WTC11 (cell line): ENCODE data around the gene SYNDIG1. TPM values are rescaled to one million over a fixed set of nuclear protein-coding genes. Genes with fewer than 3 reads are reported as not detected.

Experiments
- ATAC-seq: fragments of 200-7000 bp; cut with Tn5 transposase; 2 replicates; pipeline ENCODE4 v1.10.0; 2021; ENCODE audit warnings: mild to moderate bottlenecking, moderate library complexity
- CTCF ChIA-PET: fragments of 300-600 bp; sonication (Branson Sonifier 250); formaldehyde crosslinking; loops from one replicate; lab custom pipeline; 2021; ENCODE audit warnings: antibody characterized with exemption; lab: Charles Lee
- POLR2A ChIA-PET: fragments of 350-600 bp; sonication (Branson Sonifier 250); formaldehyde crosslinking; loops from one replicate; lab custom pipeline; 2021; ENCODE audit warnings: antibody characterized with exemption; lab: Charles Lee
- DNase-seq: peaks from one replicate; pipeline ENCODE4 v3.0.0; 2021; ENCODE audit warnings: low spot score
- H3K27ac Mint-ChIP-seq: 2 replicates; pipeline ENCODE4 v1.8.0; 2021; ENCODE audit warnings: mixed read lengths
- H3K27me3 Mint-ChIP-seq: 2 replicates; pipeline ENCODE4 v1.8.0; 2021; ENCODE audit warnings: low read depth, mild to moderate bottlenecking, moderate library complexity, mixed read lengths
- H3K36me3 Mint-ChIP-seq: 2 replicates; pipeline ENCODE4 v1.8.0; 2021; ENCODE audit warnings: mixed read lengths
- H3K4me1 Mint-ChIP-seq: 2 replicates; pipeline ENCODE4 v1.8.0; 2022; ENCODE audit warnings: mixed read lengths
- H3K4me3 Mint-ChIP-seq: 2 replicates; pipeline ENCODE4 v1.8.0; 2021; ENCODE audit warnings: mild to moderate bottlenecking, moderate library complexity, mixed read lengths
- H3K9me3 Mint-ChIP-seq: 2 replicates; pipeline ENCODE4 v1.8.0; 2021; ENCODE audit warnings: mixed read lengths
- AFF4 ChIP-seq: sonication (generic); formaldehyde crosslinking; IDR thresholded peaks from 2 replicates; pipeline ENCODE4 v1.8.1; 2023; ENCODE audit warnings: mild to moderate bottlenecking, missing genetic modification reagents, borderline replicate concordance
- ARID4B ChIP-seq: sonication (generic); formaldehyde crosslinking; IDR thresholded peaks from 2 replicates; pipeline ENCODE4 v1.8.0; 2023; ENCODE audit warnings: missing genetic modification reagents, mild to moderate bottlenecking, borderline replicate concordance
- ATF1 ChIP-seq: sonication (generic); formaldehyde crosslinking; IDR thresholded peaks from 2 replicates; pipeline ENCODE4 v1.8.1; 2023; ENCODE audit warnings: mild to moderate bottlenecking, moderate library complexity, missing genetic modification reagents
- ATF2 ChIP-seq: sonication (generic); formaldehyde crosslinking; IDR thresholded peaks from 2 replicates; pipeline ENCODE4 v1.8.1; 2022; ENCODE audit warnings: low read depth, missing genetic modification reagents, borderline replicate concordance
- CDX4 ChIP-seq: fragments of 250-450 bp; sonication (Bioruptor Pico); IDR thresholded peaks from 2 replicates; pipeline ENCODE4 v1.9.0; 2021; ENCODE audit warnings: moderate library complexity, mild to moderate bottlenecking, inconsistent platforms, borderline replicate concordance
- CREM ChIP-seq: sonication (generic); formaldehyde crosslinking; IDR thresholded peaks from 2 replicates; pipeline ENCODE4 v1.8.1; 2022; ENCODE audit warnings: mild to moderate bottlenecking, missing genetic modification reagents, moderate library complexity
- E2F5 ChIP-seq: sonication (generic); formaldehyde crosslinking; IDR thresholded peaks from 2 replicates; pipeline ENCODE4 v1.8.1; 2022; ENCODE audit warnings: mild to moderate bottlenecking, moderate library complexity, missing genetic modification reagents
- ETV6 ChIP-seq: sonication (generic); formaldehyde crosslinking; IDR thresholded peaks from 2 replicates; pipeline ENCODE4 v1.8.1; 2022; ENCODE audit warnings: mild to moderate bottlenecking, missing genetic modification reagents
- GTF2I ChIP-seq: fragments of 250-450 bp; sonication (Bioruptor Pico); conservative IDR thresholded peaks from 2 replicates; pipeline ENCODE4 v1.4.0; 2021; ENCODE audit warnings: mild to moderate bottlenecking
- IRF1 ChIP-seq: sonication (generic); formaldehyde crosslinking; IDR thresholded peaks from 2 replicates; pipeline ENCODE4 v1.8.0; 2023; ENCODE audit warnings: missing genetic modification reagents
- MLX ChIP-seq: sonication (generic); formaldehyde crosslinking; IDR thresholded peaks from 2 replicates; pipeline ENCODE4 v1.8.1; 2023; ENCODE audit warnings: mild to moderate bottlenecking, missing genetic modification reagents, moderate library complexity
- OVOL2 ChIP-seq: fragments of 250-450 bp; sonication (Bioruptor Pico); IDR thresholded peaks from 2 replicates; pipeline ENCODE4 v1.9.0; 2021; ENCODE audit warnings: mild to moderate bottlenecking, borderline replicate concordance
- SMAD3 ChIP-seq: sonication (generic); formaldehyde crosslinking; IDR thresholded peaks from 2 replicates; pipeline ENCODE4 v1.8.0; 2022; ENCODE audit warnings: missing genetic modification reagents, mild to moderate bottlenecking, borderline replicate concordance
- SMAD4 ChIP-seq: sonication (generic); formaldehyde crosslinking; IDR thresholded peaks from 2 replicates; pipeline ENCODE4 v1.8.0; 2022; ENCODE audit warnings: mild to moderate bottlenecking, missing genetic modification reagents
- TEAD4 ChIP-seq: sonication (generic); formaldehyde crosslinking; IDR thresholded peaks from 2 replicates; pipeline ENCODE4 v1.8.0; 2022; ENCODE audit warnings: mild to moderate bottlenecking, missing genetic modification reagents
- ZNF138 ChIP-seq: sonication (generic); formaldehyde crosslinking; conservative IDR thresholded peaks from 2 replicates; pipeline ENCODE4 v1.8.1; 2022; ENCODE audit warnings: mild to moderate bottlenecking, moderate library complexity, missing genetic modification reagents
- ZNF232 ChIP-seq: sonication (generic); formaldehyde crosslinking; IDR thresholded peaks from 2 replicates; pipeline ENCODE4 v1.8.0; 2022; ENCODE audit warnings: mild to moderate bottlenecking, missing genetic modification reagents
- ZNF281 ChIP-seq: sonication (generic); formaldehyde crosslinking; IDR thresholded peaks from 2 replicates; pipeline ENCODE4 v1.8.0; 2023; ENCODE audit warnings: mild to moderate bottlenecking, missing genetic modification reagents
- ZNF512 ChIP-seq: sonication (generic); formaldehyde crosslinking; IDR thresholded peaks from 2 replicates; pipeline ENCODE4 v1.8.1; 2022; ENCODE audit warnings: missing genetic modification reagents, borderline replicate concordance
- total RNA-seq: library from RNA; stranded (reverse); gene quantifications from 3 replicates; pipeline ENCODE4 v1.2.3, GENCODE V29; 2021

Gene SYNDIG1
- total RNA-seq, 1 experiment from 2014 or later, result 6.4 TPM

- Mint-ChIP-seq H3K36me3 (no peaks in the 10 kb centered on the region), H3K4me3 (no peak overlapping the region), H3K27me3 (no peaks in the 10 kb centered on the region), H3K9me3 (no peaks in the 10 kb centered on the region), H3K4me1 (no peaks in the 10 kb centered on the region), H3K27ac (no peak overlapping the region)
- no peak for ATAC-seq
- CTCF ChIA-PET, result no interaction called here
- DNase-seq, result no peak
- POLR2A ChIA-PET, result no interaction called here
- TF ChIP-seq ATF1 (CRISPR knock-in tag), result no peak
- TF ChIP-seq ARID4B (CRISPR knock-in tag), result no peak
- no peak for TF ChIP-seq CDX4 (CRISPR knock-in tag)
- no peak for TF ChIP-seq IRF1 (CRISPR knock-in tag)
- TF ChIP-seq ZNF138 (CRISPR knock-in tag), result no peak
- no peak for TF ChIP-seq SMAD3 (CRISPR knock-in tag)
- TF ChIP-seq GTF2I (CRISPR knock-in tag), result no peak
- no peak for TF ChIP-seq SMAD4
- TF ChIP-seq CREM (CRISPR knock-in tag), result no peak
- TF ChIP-seq ZNF512 (CRISPR knock-in tag), result no peak
- TF ChIP-seq ATF2 (CRISPR knock-in tag), result no peak
- no peak for TF ChIP-seq ZNF232 (CRISPR knock-in tag)
- no peak for TF ChIP-seq ETV6
- TF ChIP-seq MLX, result no peak
- no peak for TF ChIP-seq OVOL2 (CRISPR knock-in tag)
- TF ChIP-seq ZNF281 (CRISPR knock-in tag), result no peak
- no peak for TF ChIP-seq E2F5
- TF ChIP-seq AFF4 (CRISPR knock-in tag), result no peak
- no peak for TF ChIP-seq TEAD4 (CRISPR knock-in tag)
Observed at GRCh38 chr20:24575811-24576210, 106.4 kb downstream of the SYNDIG1 start.
